Measurements from ENCODE around the gene BAG5.
A peak's percentile ranks its signal among the peaks of the same experiment; 100 is the strongest.

The BAG5 gene

DNA sequence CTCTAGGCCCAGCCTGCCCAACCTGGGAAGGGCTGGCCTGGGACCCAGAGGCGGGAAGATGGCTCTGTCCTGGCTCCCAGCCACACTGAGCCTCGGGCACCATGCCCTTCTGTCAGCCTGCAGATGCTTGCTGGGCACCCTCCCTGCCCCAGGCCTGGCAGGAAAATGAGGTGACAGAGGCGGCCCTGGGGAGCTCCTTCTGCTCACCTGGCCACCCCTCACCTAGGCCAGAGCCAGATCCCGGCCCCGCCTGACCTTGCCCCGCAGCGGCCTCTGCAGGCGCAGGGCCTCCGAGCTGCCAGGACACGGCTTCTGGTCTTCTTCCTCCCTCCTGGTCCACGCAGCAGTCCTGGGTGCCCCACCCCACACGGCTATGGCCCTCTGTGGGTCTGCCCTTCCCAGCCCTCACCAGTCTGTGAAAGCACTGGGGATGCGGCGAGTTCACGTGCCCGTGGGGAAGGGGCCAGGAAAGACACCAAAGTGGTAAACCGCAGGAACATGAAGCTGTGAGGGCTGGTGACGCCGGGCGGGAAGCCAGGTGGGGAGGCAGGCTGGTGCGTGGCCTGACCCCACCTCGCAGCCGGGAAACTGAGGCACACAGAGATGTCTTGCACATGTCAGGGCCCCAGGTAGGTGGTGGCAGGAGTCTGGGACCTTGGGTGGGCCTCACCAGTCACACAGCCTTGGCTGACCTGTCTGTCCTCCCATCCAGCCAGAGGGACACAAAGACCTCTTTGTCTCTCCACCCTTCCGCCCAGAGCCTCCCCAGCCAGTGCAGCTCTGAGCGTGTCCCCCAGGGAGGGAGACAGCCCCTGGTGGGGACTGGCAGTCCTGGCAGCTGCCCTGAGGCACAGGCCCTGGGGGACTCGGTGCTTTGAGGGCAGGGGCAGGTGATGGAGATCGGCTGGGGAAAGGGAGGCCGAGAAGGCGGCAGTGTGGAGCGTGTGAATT is 12.8 kb downstream of the BAG5 start:
- TF ChIP-seq, protein P1, sequence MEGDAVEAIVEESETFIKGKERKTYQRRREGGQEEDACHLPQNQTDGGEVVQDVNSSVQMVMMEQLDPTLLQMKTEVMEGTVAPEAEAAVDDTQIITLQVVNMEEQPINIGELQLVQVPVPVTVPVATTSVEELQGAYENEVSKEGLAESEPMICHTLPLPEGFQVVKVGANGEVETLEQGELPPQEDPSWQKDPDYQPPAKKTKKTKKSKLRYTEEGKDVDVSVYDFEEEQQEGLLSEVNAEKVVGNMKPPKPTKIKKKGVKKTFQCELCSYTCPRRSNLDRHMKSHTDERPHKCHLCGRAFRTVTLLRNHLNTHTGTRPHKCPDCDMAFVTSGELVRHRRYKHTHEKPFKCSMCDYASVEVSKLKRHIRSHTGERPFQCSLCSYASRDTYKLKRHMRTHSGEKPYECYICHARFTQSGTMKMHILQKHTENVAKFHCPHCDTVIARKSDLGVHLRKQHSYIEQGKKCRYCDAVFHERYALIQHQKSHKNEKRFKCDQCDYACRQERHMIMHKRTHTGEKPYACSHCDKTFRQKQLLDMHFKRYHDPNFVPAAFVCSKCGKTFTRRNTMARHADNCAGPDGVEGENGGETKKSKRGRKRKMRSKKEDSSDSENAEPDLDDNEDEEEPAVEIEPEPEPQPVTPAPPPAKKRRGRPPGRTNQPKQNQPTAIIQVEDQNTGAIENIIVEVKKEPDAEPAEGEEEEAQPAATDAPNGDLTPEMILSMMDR (IDR thresholded peaks at IDR 0.05; ENCODE audit: unreplicated experiment in 3 of 3) = no peak
- Mint-ChIP-seq H3K4me3 (no peak overlapping the region), H3K4me1 (peaks cover 19% of the 10 kb centered on the region), H3K27ac (peak overlapping the region in 2 of 3 experiments; percentile 46 to 76), H3K36me3 (ENCODE audit: low read depth) (no peaks in the 10 kb centered on the region), H3K27me3 (ENCODE audit: low read depth) (peaks cover 3% of the 10 kb centered on the region), H3K9me3 (no peaks in the 10 kb centered on the region)

DNA sequence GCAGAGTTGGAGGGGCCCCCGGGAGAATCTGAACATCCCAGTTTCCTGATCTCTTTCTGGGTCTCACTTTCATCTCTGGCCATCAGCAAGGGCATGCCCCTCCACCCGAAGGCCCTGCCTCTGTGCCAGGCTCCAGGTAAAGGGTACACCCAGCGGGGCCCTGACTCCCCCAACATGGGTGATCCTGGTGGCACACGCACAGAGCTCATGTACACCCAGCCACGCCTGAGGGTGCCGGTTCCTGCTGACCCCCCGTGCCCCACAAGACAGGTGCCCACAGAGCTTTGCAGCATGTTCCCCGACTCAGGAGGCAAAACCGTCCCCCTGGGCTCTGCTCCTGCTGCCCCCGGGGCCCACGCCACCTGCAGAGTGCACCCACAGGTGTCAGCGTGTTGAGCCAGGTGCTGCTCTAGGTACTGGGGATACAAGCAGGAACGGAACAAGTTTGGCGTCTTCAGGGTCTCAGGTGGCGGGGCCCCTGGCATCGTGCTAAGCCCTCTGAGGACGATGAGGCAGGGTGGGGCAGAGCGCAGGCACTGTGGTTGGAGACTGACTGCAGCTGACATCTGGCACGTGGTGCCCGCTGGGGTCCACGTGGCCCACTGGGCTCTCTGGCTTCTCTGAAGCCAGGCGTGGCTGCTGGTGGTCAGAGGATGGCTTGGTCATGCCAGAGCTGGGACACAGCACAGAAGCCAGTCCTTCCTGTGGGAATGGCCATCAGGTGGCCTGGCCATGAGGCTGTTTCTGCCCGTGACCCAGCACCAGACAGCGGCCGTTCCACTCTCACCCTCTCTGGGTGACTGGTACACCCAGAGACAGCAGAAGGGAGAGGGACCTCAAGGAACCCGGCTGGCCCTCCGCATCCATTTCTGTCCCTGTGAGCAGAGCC is 13.8 kb downstream of the BAG5 start:
- Mint-ChIP-seq H3K27ac (no peak overlapping the region), H3K9me3 (no peaks in the 10 kb centered on the region), H3K27me3 (ENCODE audit: low read depth) (no peaks in the 10 kb centered on the region), H3K4me3 (no peak overlapping the region), H3K36me3 (ENCODE audit: low read depth) (no peaks in the 10 kb centered on the region), H3K4me1 (peaks cover 22% of the 10 kb centered on the region)
- TF ChIP-seq, protein P1 (IDR thresholded peaks at IDR 0.05; ENCODE audit: unreplicated experiment in 3 of 3) = no peak

DNA sequence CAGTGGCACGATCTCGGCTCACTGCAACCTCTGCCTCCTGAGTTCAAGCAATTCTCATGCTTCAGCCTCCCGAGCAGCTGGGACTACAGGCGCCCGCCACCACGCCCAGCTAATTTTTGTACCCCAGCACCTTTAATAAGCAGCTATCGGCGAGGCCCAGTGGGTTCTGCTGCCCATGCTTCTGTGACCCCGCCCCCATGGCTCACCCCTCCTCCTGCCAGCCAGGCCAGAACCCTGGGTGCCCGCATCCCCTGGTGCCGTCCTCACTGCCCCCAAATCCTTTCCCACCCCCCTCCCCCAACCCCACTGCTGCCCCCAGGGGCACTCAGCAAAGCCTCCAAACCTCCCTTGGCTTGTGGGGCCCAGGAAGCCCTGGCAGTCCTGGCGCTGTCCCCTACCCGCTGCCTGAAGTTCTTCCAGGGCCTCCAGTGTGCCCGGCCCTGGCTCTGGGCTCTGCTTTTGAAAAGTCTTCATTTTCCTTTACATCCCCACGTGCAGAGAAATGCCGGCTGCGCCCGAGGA is 14.5 kb downstream of the BAG5 start:
- Mint-ChIP-seq H3K27me3 (ENCODE audit: low read depth) (no peaks in the 10 kb centered on the region), H3K4me3 (no peak overlapping the region), H3K27ac (no peak overlapping the region), H3K4me1 (peaks cover 19% of the 10 kb centered on the region), H3K36me3 (ENCODE audit: low read depth) (no peaks in the 10 kb centered on the region), H3K9me3 (no peaks in the 10 kb centered on the region)
- TF ChIP-seq, protein P1 (IDR thresholded peaks at IDR 0.05; ENCODE audit: unreplicated experiment in 3 of 3) = no peak

DNA sequence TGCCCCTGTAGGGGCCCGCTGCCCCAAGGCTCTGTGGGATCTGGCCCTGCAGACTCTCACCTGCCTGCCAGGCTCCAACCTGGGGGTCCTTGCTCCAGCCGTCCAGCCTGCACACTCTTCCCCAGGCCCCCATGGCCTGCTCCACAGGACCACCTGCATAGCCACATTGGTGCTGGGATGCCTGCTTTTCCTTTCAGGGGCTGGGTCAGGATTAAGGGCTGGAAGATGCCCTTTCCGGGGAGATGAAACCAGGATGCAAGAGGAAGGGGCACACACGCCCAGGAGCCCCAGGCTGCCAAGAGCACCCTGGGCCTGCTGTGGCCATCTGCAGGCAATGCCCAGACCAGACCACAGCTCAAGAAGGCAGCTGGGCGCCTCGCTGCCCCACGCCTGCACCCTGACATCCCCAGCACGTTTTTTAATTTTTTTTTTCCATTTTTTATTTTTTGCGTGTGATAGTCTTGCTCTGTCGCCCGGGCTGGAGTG is 15.0 kb downstream of the BAG5 start:
- Mint-ChIP-seq H3K4me1 (peaks cover 14% of the 10 kb centered on the region), H3K9me3 (no peaks in the 10 kb centered on the region), H3K4me3 (no peak overlapping the region), H3K27me3 (ENCODE audit: low read depth) (no peaks in the 10 kb centered on the region), H3K27ac (no peak overlapping the region), H3K36me3 (ENCODE audit: low read depth) (no peaks in the 10 kb centered on the region)
- TF ChIP-seq, protein P1 (IDR thresholded peaks at IDR 0.05; ENCODE audit: unreplicated experiment in 3 of 3) = no peak

DNA sequence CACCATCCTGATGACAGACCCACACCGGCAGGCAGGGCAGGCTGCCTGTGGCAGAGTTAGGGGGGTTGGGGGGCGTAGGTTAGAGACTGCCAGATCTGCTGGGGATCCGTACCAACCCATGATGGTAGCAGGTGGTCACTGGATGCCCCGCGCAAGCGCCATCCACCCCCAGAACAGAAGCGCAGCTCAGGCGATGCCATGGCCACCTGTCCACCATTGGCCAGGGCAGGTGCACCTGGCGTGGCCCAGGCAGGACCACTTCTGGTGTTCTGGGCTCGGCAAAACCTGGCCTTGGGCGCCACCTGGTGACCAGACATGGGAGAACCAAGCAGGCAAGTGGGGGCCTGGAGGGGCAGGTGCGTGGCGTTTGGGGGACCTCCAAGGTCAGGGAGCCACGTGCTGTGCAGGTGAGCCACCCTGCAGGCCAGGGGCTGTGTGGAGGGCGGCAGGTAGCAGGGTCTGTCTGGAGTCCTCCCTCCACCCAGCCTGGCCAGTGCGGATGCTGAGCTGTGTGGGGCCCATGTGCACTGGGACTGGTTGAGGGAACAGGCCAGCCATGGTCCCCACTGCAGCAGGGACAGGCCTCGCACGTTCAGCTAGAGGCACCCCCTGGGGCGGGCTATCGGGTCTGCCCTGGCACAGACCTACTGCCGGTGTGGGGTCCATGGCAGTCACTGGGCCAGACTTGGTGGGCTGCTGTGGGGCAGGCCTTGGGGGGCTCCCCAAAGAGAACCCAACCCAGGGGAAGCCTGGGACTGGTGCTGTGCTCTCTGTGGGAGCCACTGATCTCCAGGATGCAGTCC is 15.6 kb downstream of the BAG5 start:
- H3K27me3 Mint-ChIP-seq (ENCODE audit: low read depth) = no peaks in the 10 kb centered on the region
- no peak overlapping the region for H3K27ac Mint-ChIP-seq
- no peaks in the 10 kb centered on the region for H3K9me3 Mint-ChIP-seq
- H3K4me3 Mint-ChIP-seq = no peak overlapping the region
- TF ChIP-seq, protein P1 (IDR thresholded peaks at IDR 0.05; ENCODE audit: unreplicated experiment in 3 of 3) = peak; percentile 92 to 98 (median 97)
- no peaks in the 10 kb centered on the region for H3K36me3 Mint-ChIP-seq (ENCODE audit: low read depth)
- H3K4me1 Mint-ChIP-seq = peaks cover 10% of the 10 kb centered on the region
